Aorta (tissue), 5 donors: Measurements from ENCODE around the gene C3orf38. TPM values are rescaled to one million over a fixed set of nuclear protein-coding genes. Genes with fewer than 3 reads are reported as not detected.
A peak's percentile ranks its signal among the peaks of the same experiment; 100 is the strongest.

Experiments used
- ATAC-seq: fragments of 200-7000 bp; cut with Tn5 transposase; one replicate; pipeline ENCODE4 v1.9.1; 2022; ENCODE audit warnings: moderate library complexity; ENCODE audit not compliant: low FRiP score
- DNase-seq, 2 donors: peaks; one replicate each; pipeline ENCODE4 v3.0.0-alpha.2; 2020
- H3K27ac ChIP-seq, 2 donors: one replicate each; pipeline ENCODE4 v1.5.1; 2013; ENCODE audit warnings: low read length in 2 of 2, mild to moderate bottlenecking in 2 of 2, moderate library complexity in 2 of 2, control low read depth in 1 of 2, inconsistent platforms in 1 of 2, low read depth in 1 of 2
- H3K27me3 ChIP-seq, 2 donors: one replicate each; pipeline ENCODE4 v1.6.1; 2013; ENCODE audit warnings: control low read depth in 1 of 2, low read length in 1 of 2, mild to moderate bottlenecking in 1 of 2, moderate library complexity in 1 of 2; ENCODE audit not compliant: insufficient read depth in 2 of 2, control insufficient read depth in 1 of 2
- H3K36me3 ChIP-seq, 2 donors: one replicate each; pipeline ENCODE4 v1.6.1; 2013; ENCODE audit warnings: control low read depth in 1 of 2, low read length in 1 of 2, mild to moderate bottlenecking in 1 of 2; ENCODE audit not compliant: insufficient read depth in 2 of 2, control insufficient read depth in 1 of 2
- H3K4me1 ChIP-seq, 2 donors: one replicate each; pipeline ENCODE4 v1.6.1; 2013; ENCODE audit warnings: low read length in 2 of 2, control low read depth in 1 of 2, mild to moderate bottlenecking in 1 of 2, moderate library complexity in 1 of 2; ENCODE audit not compliant: insufficient read depth in 2 of 2, control insufficient read depth in 1 of 2
- H3K4me3 ChIP-seq, 2 donors: one replicate each; pipeline ENCODE4 v1.5.1; 2013; ENCODE audit warnings: low read length in 2 of 2, control low read depth in 1 of 2, mild to moderate bottlenecking in 1 of 2
- H3K9me3 ChIP-seq: one replicate; pipeline ENCODE4 v1.6.1; 2013; ENCODE audit warnings: mild to moderate bottlenecking, low read length; ENCODE audit not compliant: control insufficient read depth
- WGBS, 2 donors: extraction: QIAGEN DNeasy Blood & Tissue Kit; methylation state at CpG; one replicate each; pipeline ENCODE4 v1.1.7; 2013; 5-methylcytosine and 5-hydroxymethylcytosine counted together
- intact Hi-C, 2 donors: fragments of 100-400 bp; cut with DNase I; formaldehyde crosslinking; loops; one replicate each; pipeline versions ENCODE4 v1.14.2 to v1.15.0; 2022
- long read RNA-seq, 2 donors: library from polyadenylated mRNA; unstranded; transcript quantifications; one replicate each; pipeline ENCODE4 v2.0.0, GENCODE V29; 2020 to 2021
- polyA plus RNA-seq, 2 donors: library from polyadenylated mRNA; stranded (reverse); fragments of 200-250 nt; gene quantifications; one replicate each; pipeline ENCODE4 v1.2.3, GENCODE V29; 2013
- total RNA-seq, 2 donors: library from RNA; stranded (reverse); fragmentation: NEBNext Ultra II Directional; extraction: Animal tissue kit (Norgen Biotek cat#: 25700); gene quantifications; one replicate each; pipeline ENCODE4 v1.2.1, GENCODE V29; 2021
- donor health status: healthy with polysubstance abuse.
- donor health status: Bipolar disorder and iron deficiency.
- donor health status: DM: no; HTN: no; CAD: no.
- donor health status: DM: no; HTN: no; CAD: no.
- donor health status: DM: yes; HTN: yes; CAD: no.

C3orf38 gene
- total RNA-seq (10 to 100 TPM; 22.4 to 23.6 TPM), polyA plus RNA-seq (10 to 100 TPM; 10.3 to 12.8 TPM)
- long read RNA-seq, donor 1, transcript C3orf38-201 (3 exons, 2,633 nt), result major isoform, 17 of 24 reads
- long read RNA-seq, donor 1, partial matches to known transcripts, result 0 of 24 reads
- long read RNA-seq, donor 1, other reads (novel, unspliced or antisense), result 7 of 24 reads
- long read RNA-seq, donor 2, transcript C3orf38-201 (3 exons, 2,633 nt), result major isoform, 6 of 15 reads
- long read RNA-seq, donor 2, partial matches to known transcripts, result 0 of 15 reads
- long read RNA-seq, donor 2, other reads (novel, unspliced or antisense), result 8 of 15 reads

- Histone ChIP-seq H3K4me3 (peak within 1 kb of the TSS; percentile 52 to 95), H3K9me3 (no peaks in the 10 kb centered on the region), H3K4me1 (peaks cover 0 to 5% of the 10 kb centered on the region in 2 donors), H3K27me3 (no peaks in the 10 kb centered on the region), H3K36me3 (peaks cover 0 to 2% of the 10 kb centered on the region in 2 donors), H3K27ac (peak within 1 kb of the TSS in 1 of 2 donors; percentile 88)
- DNase-seq (peak; percentile 93 to 95), ATAC-seq (peak; percentile 96)
- intact Hi-C loops, result loop anchor here (2.0 to 5.0 kb wide), 2 partner anchors 91 to 92 kb away; partner anchors contain the start of genes CGGBP1 (in 2 of the 2) and ZNF654 (in 2 of the 2)
- WGBS, 2 donors, result 0% methylated on average over 57 of the region's 57 CpGs
Measured at GRCh38 chr3:88149509-88150362, at the start of gene C3orf38. Gene C3orf38 (plus strand): TSS chr3:88149959. CDS start chr3:88150053, 94 bp downstream.

DNA sequence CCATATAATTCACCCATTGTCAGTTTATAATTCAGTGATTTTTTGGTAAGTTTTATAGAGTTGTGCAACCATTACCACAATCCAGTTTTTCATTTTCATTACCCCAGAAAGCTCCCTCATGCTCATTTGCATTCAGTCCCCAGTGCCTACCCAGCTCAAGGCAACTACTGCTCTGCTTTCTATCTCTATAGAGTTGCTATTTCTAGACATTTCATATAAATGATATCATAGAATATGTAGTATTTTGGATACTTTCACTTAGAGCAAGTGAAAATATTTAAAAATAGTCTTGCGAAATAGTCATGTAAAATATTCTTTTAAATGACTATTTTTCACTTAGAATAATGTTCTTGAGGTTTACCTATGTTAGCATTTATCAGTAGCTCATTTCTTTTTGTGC lies 48.6 kb upstream of the C3orf38 start:
- ATAC-seq (no peak), DNase-seq (no peak)
- no peaks in the 10 kb centered on the region for H3K4me1 ChIP-seq
- peaks cover 0 to 1% of the 10 kb centered on the region in 2 donors for H3K36me3 ChIP-seq
- intact Hi-C loops, result no loop called here
- H3K27me3 ChIP-seq, result no peaks in the 10 kb centered on the region
- WGBS, 2 donors, result 46 to 51% methylated on average over 1 of the region's 1 CpG
- H3K9me3 ChIP-seq, result no peaks in the 10 kb centered on the region
- no peak overlapping the region for H3K4me3 ChIP-seq
- H3K27ac ChIP-seq, result no peak overlapping the region

GRCh38 chr3:88105325-88105724 lies 44.4 kb upstream of the C3orf38 start:
- H3K4me1 ChIP-seq, result no peaks in the 10 kb centered on the region
- DNase-seq (no peak), ATAC-seq (no peak)
- intact Hi-C loops, result no loop called here
- H3K27ac ChIP-seq, result no peak overlapping the region
- no peak overlapping the region for H3K4me3 ChIP-seq
- H3K27me3 ChIP-seq, result no peaks in the 10 kb centered on the region
- H3K36me3 ChIP-seq, result peaks cover 0 to 1% of the 10 kb centered on the region in 2 donors
- H3K9me3 ChIP-seq, result no peaks in the 10 kb centered on the region

DNA sequence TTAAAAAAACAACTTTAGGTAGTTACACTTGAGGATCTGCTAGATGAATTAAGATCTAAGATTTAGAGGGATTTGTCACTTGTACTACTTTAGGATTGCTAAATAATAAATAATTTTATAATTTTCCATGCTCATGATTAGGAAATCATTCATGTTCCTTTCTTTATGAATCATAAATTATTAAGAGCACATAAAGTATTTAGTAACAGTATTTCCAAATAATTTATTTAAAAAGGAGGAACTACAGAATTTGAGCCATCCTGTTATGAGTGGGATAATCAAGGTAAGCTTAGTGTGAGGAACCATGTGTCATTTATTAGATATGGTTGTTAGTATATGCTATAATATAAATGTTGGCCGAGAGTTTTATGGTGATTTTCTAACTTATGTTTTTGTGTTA lies 37.5 kb upstream of the C3orf38 start:
- 93 to 95% methylated on average over 1 of the region's 1 CpG for WGBS, 2 donors
- intact Hi-C loops, result loop anchor here (10.0 kb wide), 2 partner anchors 57 to 337 kb away; partner anchors contain the start of genes CGGBP1 (in 1 of the 2) and ZNF654 (in 1 of the 2)
- H3K36me3 ChIP-seq, result no peaks in the 10 kb centered on the region
- no peak for ATAC-seq
- H3K4me3 ChIP-seq, result no peak overlapping the region
- DNase-seq, result no peak
- no peaks in the 10 kb centered on the region for H3K9me3 ChIP-seq
- H3K27ac ChIP-seq, result no peak overlapping the region
- no peaks in the 10 kb centered on the region for H3K4me1 ChIP-seq
- no peaks in the 10 kb centered on the region for H3K27me3 ChIP-seq

- Histone ChIP-seq H3K36me3 (peaks cover 0 to 3% of the 10 kb centered on the region in 2 donors), H3K27me3 (no peaks in the 10 kb centered on the region), H3K4me3 (no peak overlapping the region), H3K4me1 (no peaks in the 10 kb centered on the region), H3K9me3 (no peaks in the 10 kb centered on the region), H3K27ac (no peak overlapping the region)
- WGBS, 2 donors, result 32 to 36% methylated on average over 5 of the region's 5 CpGs
- intact Hi-C loops, result loop anchor here (10.0 kb wide), 2 partner anchors 59 to 339 kb away; partner anchors contain the start of genes CGGBP1 (in 1 of the 2) and ZNF654 (in 1 of the 2)
- DNase-seq (no peak), ATAC-seq (peak; percentile 85)
Measured at GRCh38 chr3:88113311-88114162, 36.2 kb upstream of the C3orf38 start.

GRCh38 chr3:88114878-88115549 lies 34.7 kb upstream of the C3orf38 start:
- Histone ChIP-seq H3K36me3 (peaks cover 0 to 3% of the 10 kb centered on the region in 2 donors), H3K9me3 (no peaks in the 10 kb centered on the region), H3K27me3 (no peaks in the 10 kb centered on the region), H3K4me3 (no peak overlapping the region), H3K27ac (no peak overlapping the region), H3K4me1 (no peaks in the 10 kb centered on the region)
- intact Hi-C loops, result loop anchor here (10.0 kb wide), 2 partner anchors 60 to 340 kb away; partner anchors contain the start of genes CGGBP1 (in 1 of the 2) and ZNF654 (in 1 of the 2)
- DNase-seq, result no peak
- 92 to 95% methylated on average over 3 of the region's 3 CpGs for WGBS, 2 donors
- ATAC-seq, result no peak

DNA sequence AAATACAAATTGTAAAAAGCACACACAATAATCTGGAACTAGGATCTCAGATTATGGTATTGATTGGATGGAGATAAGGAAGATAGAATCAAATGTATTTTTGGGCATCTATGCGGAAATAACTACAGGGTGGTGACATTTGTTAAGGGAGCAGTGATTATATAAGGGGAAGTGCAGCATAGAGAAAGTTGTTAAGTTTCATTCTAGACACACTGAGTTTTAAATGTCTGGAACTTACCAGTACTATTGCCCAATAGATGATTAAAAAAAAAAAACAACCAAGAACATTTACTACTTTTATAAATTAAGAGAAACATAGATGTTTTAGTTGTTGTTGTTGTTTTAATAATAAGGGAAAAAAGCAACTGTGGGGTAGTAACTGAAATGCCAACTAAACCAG lies 32.1 kb upstream of the C3orf38 start:
- Histone ChIP-seq H3K9me3 (no peaks in the 10 kb centered on the region), H3K27me3 (no peaks in the 10 kb centered on the region), H3K4me3 (no peak overlapping the region), H3K27ac (no peak overlapping the region), H3K36me3 (peaks cover 0 to 3% of the 10 kb centered on the region in 2 donors), H3K4me1 (no peaks in the 10 kb centered on the region)
- DNase-seq, result no peak
- intact Hi-C loops, result loop anchor here (10.0 kb wide), 2 partner anchors 63 to 343 kb away; partner anchors contain the start of genes CGGBP1 (in 1 of the 2) and ZNF654 (in 1 of the 2)
- 30 to 34% methylated on average over 1 of the region's 1 CpG for WGBS, 2 donors
- no peak for ATAC-seq
